ENCODE results near the gene SYAP1. TPM values are rescaled to one million over a fixed set of nuclear protein-coding genes. Genes with fewer than 3 reads are reported as not detected.
"Not testable (repeated sequence)": the region's sequence is repeated elsewhere in the genome, so short reads cannot be mapped to it uniquely, and the experiment has no call there.

The SYAP1 gene
- total RNA-seq, 2 experiments from 2014 or later = 22.8 to 31.4 TPM

- Mint-ChIP-seq H3K4me3 (no peak overlapping the region), H3K36me3 (ENCODE audit: low read depth) (peaks cover 18% of the 10 kb centered on the region), H3K4me1 (no peaks in the 10 kb centered on the region), H3K27ac (no peak overlapping the region), H3K27me3 (no peaks in the 10 kb centered on the region), H3K9me3 (ENCODE audit: low read depth) (no peaks in the 10 kb centered on the region)
- CTCF ChIA-PET = interaction anchor here (0.6 to 1.1 kb wide), 2 partner anchors 15 to 614 kb away, joined by 3 read pairs; no protein-coding TSS in a partner anchor
- intact Hi-C loops (cut with DNase I, micrococcal nuclease) = no loop called here
- ATAC-seq (no peak), DNase-seq (no peak)
- POLR2A ChIA-PET = no interaction called here
Observed at GRCh38 chrX:16756724-16757123, 37.3 kb downstream of the SYAP1 start.

- ATAC-seq; H3K4me3 Mint-ChIP-seq; H3K27ac Mint-ChIP-seq; H3K27me3 Mint-ChIP-seq; H3K4me1 Mint-ChIP-seq; POLR2A ChIA-PET; H3K36me3 Mint-ChIP-seq (ENCODE audit: low read depth); CTCF ChIA-PET; intact Hi-C loops (cut with DNase I, micrococcal nuclease); H3K9me3 Mint-ChIP-seq (ENCODE audit: low read depth); DNase-seq: not testable (repeated sequence)
Observed at GRCh38 chrX:16761500-16761899, 42.1 kb downstream of the SYAP1 start.

- Mint-ChIP-seq H3K4me3 (no peak overlapping the region), H3K9me3 (ENCODE audit: low read depth) (no peaks in the 10 kb centered on the region), H3K4me1 (no peaks in the 10 kb centered on the region), H3K36me3 (ENCODE audit: low read depth) (peaks cover 2% of the 10 kb centered on the region), H3K27ac (no peak overlapping the region), H3K27me3 (no peaks in the 10 kb centered on the region)
- ATAC-seq (no peak), DNase-seq (no peak)
- ChIA-PET POLR2A (no interaction called here), CTCF (no interaction called here)
- intact Hi-C loops (cut with DNase I, micrococcal nuclease) = no loop called here
Observed at GRCh38 chrX:16762579-16762978, 43.2 kb downstream of the SYAP1 start.

GRCh38 chrX:16765594-16765993 is 46.2 kb downstream of the SYAP1 start:
- Mint-ChIP-seq H3K4me1 (no peaks in the 10 kb centered on the region), H3K27ac (no peak overlapping the region), H3K9me3 (ENCODE audit: low read depth) (no peaks in the 10 kb centered on the region), H3K27me3 (no peaks in the 10 kb centered on the region), H3K36me3 (ENCODE audit: low read depth) (no peaks in the 10 kb centered on the region), H3K4me3 (no peak overlapping the region)
- ATAC-seq (no peak), DNase-seq (no peak)
- ChIA-PET POLR2A (no interaction called here), CTCF (no interaction called here)
- intact Hi-C loops (cut with DNase I, micrococcal nuclease) = no loop called here

GRCh38 chrX:16770970-16771482 is 51.6 kb downstream of the SYAP1 start:
- intact Hi-C loops (cut with DNase I, micrococcal nuclease) = no loop called here
- Mint-ChIP-seq H3K4me1 (no peaks in the 10 kb centered on the region), H3K27me3 (no peaks in the 10 kb centered on the region), H3K4me3 (no peak overlapping the region), H3K27ac (no peak overlapping the region), H3K9me3 (ENCODE audit: low read depth) (no peaks in the 10 kb centered on the region), H3K36me3 (ENCODE audit: low read depth) (no peaks in the 10 kb centered on the region)
- ATAC-seq (no peak), DNase-seq (no peak)
- ChIA-PET POLR2A (no interaction called here), CTCF (no interaction called here)

GRCh38 chrX:16771483-16772398 is 52.3 kb downstream of the SYAP1 start:
- no peaks in the 10 kb centered on the region for H3K9me3 Mint-ChIP-seq (ENCODE audit: low read depth)
- ChIA-PET POLR2A (no interaction called here), CTCF (no interaction called here)
- H3K27me3 Mint-ChIP-seq = no peaks in the 10 kb centered on the region
- H3K36me3 Mint-ChIP-seq (ENCODE audit: low read depth) = no peaks in the 10 kb centered on the region
- no peak overlapping the region for H3K27ac Mint-ChIP-seq
- no peaks in the 10 kb centered on the region for H3K4me1 Mint-ChIP-seq
- intact Hi-C loops (cut with DNase I, micrococcal nuclease) = no loop called here
- no peak for ATAC-seq
- no peak for DNase-seq
- H3K4me3 Mint-ChIP-seq = no peak overlapping the region

GRCh38 chrX:16772460-16772859 is 53.0 kb downstream of the SYAP1 start:
- CTCF ChIA-PET = no interaction called here
- no peak for DNase-seq
- no peak for ATAC-seq
- intact Hi-C loops (cut with DNase I, micrococcal nuclease) = no loop called here
- POLR2A ChIA-PET = no interaction called here
- H3K4me1 Mint-ChIP-seq = no peaks in the 10 kb centered on the region
- H3K27ac Mint-ChIP-seq = no peak overlapping the region
- H3K36me3 Mint-ChIP-seq (ENCODE audit: low read depth) = no peaks in the 10 kb centered on the region
- no peak overlapping the region for H3K4me3 Mint-ChIP-seq
- no peaks in the 10 kb centered on the region for H3K9me3 Mint-ChIP-seq (ENCODE audit: low read depth)
- no peaks in the 10 kb centered on the region for H3K27me3 Mint-ChIP-seq

GRCh38 chrX:16774746-16775145 is 55.3 kb downstream of the SYAP1 start:
- no peak overlapping the region for H3K27ac Mint-ChIP-seq
- ChIA-PET POLR2A (no interaction called here), CTCF (no interaction called here)
- intact Hi-C loops (cut with DNase I, micrococcal nuclease) = no loop called here
- no peaks in the 10 kb centered on the region for H3K27me3 Mint-ChIP-seq
- no peak overlapping the region for H3K4me3 Mint-ChIP-seq
- no peak for ATAC-seq
- no peaks in the 10 kb centered on the region for H3K9me3 Mint-ChIP-seq (ENCODE audit: low read depth)
- no peaks in the 10 kb centered on the region for H3K4me1 Mint-ChIP-seq
- H3K36me3 Mint-ChIP-seq (ENCODE audit: low read depth) = no peaks in the 10 kb centered on the region
- no peak for DNase-seq

- Mint-ChIP-seq H3K9me3 (ENCODE audit: low read depth) (no peaks in the 10 kb centered on the region), H3K27ac (no peak overlapping the region), H3K4me3 (no peak overlapping the region), H3K36me3 (ENCODE audit: low read depth) (no peaks in the 10 kb centered on the region), H3K27me3 (no peaks in the 10 kb centered on the region), H3K4me1 (no peaks in the 10 kb centered on the region)
- POLR2A ChIA-PET = no interaction called here
- intact Hi-C loops (cut with DNase I, micrococcal nuclease) = no loop called here
- DNase-seq (no peak), ATAC-seq (no peak)
- CTCF ChIA-PET = interaction anchor here (1.3 kb wide), 1 partner anchor 56 kb away, joined by 3 read pairs; no protein-coding TSS in a partner anchor
Observed at GRCh38 chrX:16778545-16778944, 59.1 kb downstream of the SYAP1 start.

- Mint-ChIP-seq H3K36me3 (ENCODE audit: low read depth) (no peaks in the 10 kb centered on the region), H3K9me3 (ENCODE audit: low read depth) (no peaks in the 10 kb centered on the region), H3K4me3 (no peak overlapping the region), H3K27ac (no peak overlapping the region), H3K27me3 (no peaks in the 10 kb centered on the region), H3K4me1 (no peaks in the 10 kb centered on the region)
- DNase-seq (no peak), ATAC-seq (no peak)
- POLR2A ChIA-PET = no interaction called here
- intact Hi-C loops (cut with DNase I, micrococcal nuclease) = no loop called here
- CTCF ChIA-PET = interaction anchor here (1.3 kb wide), 1 partner anchor 56 kb away, joined by 3 read pairs; no protein-coding TSS in a partner anchor
Observed at GRCh38 chrX:16778993-16779392, 59.6 kb downstream of the SYAP1 start.

- CTCF ChIA-PET = interaction anchor here (0.6 kb wide), 1 partner anchor 31 kb away, joined by 3 read pairs; no protein-coding TSS in a partner anchor
- H3K36me3 Mint-ChIP-seq (ENCODE audit: low read depth); H3K27me3 Mint-ChIP-seq; DNase-seq; H3K27ac Mint-ChIP-seq; H3K4me3 Mint-ChIP-seq; H3K9me3 Mint-ChIP-seq (ENCODE audit: low read depth); ATAC-seq; POLR2A ChIA-PET; H3K4me1 Mint-ChIP-seq: not testable (repeated sequence)
- intact Hi-C loops (cut with DNase I, micrococcal nuclease) = loop anchor here in 1 of 2 experiments (10.0 kb wide), 2 partner anchors 925 to 1905 kb away; partner anchors contain the start of genes AP1S2, FANCB and MOSPD2
Observed at GRCh38 chrX:16779815-16780214, 60.4 kb downstream of the SYAP1 start.

- no peaks in the 10 kb centered on the region for H3K9me3 Mint-ChIP-seq (ENCODE audit: low read depth)
- H3K4me3 Mint-ChIP-seq = no peak overlapping the region
- ATAC-seq (no peak), DNase-seq (no peak)
- intact Hi-C loops (cut with DNase I, micrococcal nuclease) = loop anchor here in 1 of 2 experiments (10.0 kb wide), 2 partner anchors 929 to 1909 kb away; partner anchors contain the start of genes AP1S2, FANCB and MOSPD2
- peaks cover 14% of the 10 kb centered on the region for H3K4me1 Mint-ChIP-seq
- H3K27me3 Mint-ChIP-seq = no peaks in the 10 kb centered on the region
- H3K27ac Mint-ChIP-seq = no peak overlapping the region
- peaks cover 7% of the 10 kb centered on the region for H3K36me3 Mint-ChIP-seq (ENCODE audit: low read depth)
- ChIA-PET POLR2A (no interaction called here), CTCF (no interaction called here)
Observed at GRCh38 chrX:16783452-16783851, 64.0 kb downstream of the SYAP1 start.

All from activated CD4-positive, alpha-beta T cell treated with anti-CD3 and anti-CD28 coated beads for 36 hours (primary cell).